T47D (cell line): ENCODE measurements around the gene GUCY2C.
A peak's percentile ranks its signal among the peaks of the same experiment; 100 is the strongest.

Experiments
- DNase-seq, 2 experiments: peaks; one replicate each; pipeline versions ENCODE4 v3.0.0 to v3.0.0-alpha.2; 2011 to 2012; ENCODE audit warnings: low read depth in 1 of 2, low spot score in 1 of 2
- JUND ChIP-seq: IDR thresholded peaks from 2 replicates; pipeline ENCODE4 v1.6.1; 2012; ENCODE audit warnings: low read depth
- in situ Hi-C: cut with HindIII; loops from 2 replicates; pipeline ENCODE4 v1.10.0; 2016; ENCODE audit warnings: low sequenced_read_pairs, low pct_unique_long_range_greater_than_20kb

The GUCY2C gene

GRCh38 chr12:14607568-14607967 lies 88.8 kb downstream of the GUCY2C start:
- DNase-seq: no peak
- TF ChIP-seq JUND: no peak
- in situ Hi-C loops: no loop called here

DNA sequence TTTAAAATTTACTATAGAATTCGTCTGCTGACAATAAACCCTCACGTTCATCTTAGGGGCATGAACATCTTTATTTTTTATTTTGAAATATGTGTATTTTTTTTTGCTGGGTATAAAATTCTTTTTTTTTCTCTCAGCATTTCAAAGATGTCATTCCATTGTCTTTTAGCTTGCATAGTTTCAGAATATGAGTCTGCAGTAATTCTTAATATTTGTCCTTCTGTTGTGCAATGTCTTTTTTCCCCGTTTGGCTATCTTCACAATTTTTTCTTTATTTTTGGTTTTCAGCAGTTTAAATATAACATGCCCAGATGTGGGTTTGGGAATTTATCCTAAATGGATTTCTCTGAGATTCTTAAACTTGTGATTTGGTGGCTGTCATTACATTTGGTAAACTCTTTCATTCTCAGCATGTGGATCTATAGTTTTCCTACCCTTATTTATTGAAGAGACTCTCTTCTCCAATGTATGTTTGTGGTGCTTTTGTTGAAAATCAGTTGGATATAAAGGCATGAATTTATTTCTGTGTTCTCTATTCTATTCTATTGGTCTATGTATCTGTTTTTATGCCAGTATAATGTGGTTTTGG lies 90.9 kb downstream of the GUCY2C start:
- no peak for TF ChIP-seq JUND
- in situ Hi-C loops: no loop called here
- DNase-seq: no peak

- in situ Hi-C loops: no loop called here
- no peak for DNase-seq
- no peak for TF ChIP-seq JUND
Observed at GRCh38 chr12:14601692-14602478, 94.5 kb downstream of the GUCY2C start.

- no peak for DNase-seq
- in situ Hi-C loops: no loop called here
- TF ChIP-seq JUND: no peak
Observed at GRCh38 chr12:14597480-14597879, 98.9 kb downstream of the GUCY2C start.

DNA sequence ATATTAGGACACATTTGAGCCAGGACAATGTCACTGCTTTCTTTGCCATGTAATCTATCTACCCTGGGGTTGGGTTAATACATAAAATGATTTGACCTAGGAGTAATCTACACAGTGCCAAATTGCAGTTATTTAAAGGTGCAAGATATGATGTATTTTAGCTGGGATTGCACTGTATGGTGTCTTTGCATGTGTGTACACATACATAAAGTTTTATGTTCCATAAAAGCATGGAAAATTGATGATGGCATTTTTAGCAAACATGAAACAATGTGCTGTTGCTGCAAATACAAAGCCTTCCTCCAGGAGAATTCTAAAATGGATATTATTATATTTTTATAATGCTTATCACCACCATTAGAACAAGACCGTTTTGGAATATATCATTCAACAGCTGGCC lies 104.7 kb downstream of the GUCY2C start:
- DNase-seq: no peak
- no peak for TF ChIP-seq JUND
- in situ Hi-C loops: no loop called here

DNA sequence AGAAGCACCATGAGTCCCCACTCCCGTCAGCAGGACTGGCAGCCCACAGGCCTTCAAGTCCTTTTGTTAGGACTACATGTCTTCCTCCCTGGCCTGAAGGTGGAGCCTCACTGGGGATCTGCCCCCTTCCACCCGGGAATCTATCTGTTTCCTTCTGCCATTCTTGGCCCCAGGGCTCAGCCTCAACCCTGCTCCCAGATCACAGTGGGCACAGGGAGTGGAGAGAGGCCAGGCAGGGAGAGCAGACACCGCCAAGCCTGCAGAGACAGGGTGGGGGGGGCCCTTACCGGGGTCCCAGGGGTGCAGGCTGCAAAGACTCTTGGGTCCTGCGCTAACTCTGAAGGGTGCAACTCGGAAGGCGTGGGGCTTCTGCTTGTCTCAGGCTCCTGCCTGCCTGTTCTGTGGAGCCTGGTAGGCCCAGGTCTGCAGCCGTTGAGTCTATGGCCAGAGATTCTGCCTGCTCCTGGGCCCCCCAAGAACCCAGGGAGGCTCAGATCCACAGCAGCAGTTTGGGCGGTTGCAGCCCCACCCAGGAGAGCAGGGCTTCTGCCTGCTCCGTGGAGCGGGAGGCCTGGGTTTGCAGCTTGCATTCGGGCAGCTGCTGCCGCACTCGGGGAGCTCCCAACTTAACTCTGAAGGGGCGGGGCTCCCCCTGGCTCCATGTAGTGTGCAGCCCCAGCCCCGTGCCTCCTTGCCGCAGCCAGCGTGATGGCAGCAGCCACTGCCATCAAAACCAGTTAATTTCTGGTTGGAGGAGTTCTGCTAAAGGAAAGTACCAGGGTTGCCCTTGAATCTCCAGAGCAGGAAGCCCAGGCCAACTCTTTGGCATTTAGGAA lies 107.0 kb downstream of the GUCY2C start:
- DNase-seq: no peak
- in situ Hi-C loops: no loop called here
- no peak for TF ChIP-seq JUND

- TF ChIP-seq JUND: no peak
- in situ Hi-C loops: no loop called here
- DNase-seq: no peak
Observed at GRCh38 chr12:14588571-14588970, 107.8 kb downstream of the GUCY2C start.

GRCh38 chr12:14578646-14579045 lies 117.8 kb downstream of the GUCY2C start:
- no peak for DNase-seq
- no peak for TF ChIP-seq JUND
- in situ Hi-C loops: no loop called here

DNA sequence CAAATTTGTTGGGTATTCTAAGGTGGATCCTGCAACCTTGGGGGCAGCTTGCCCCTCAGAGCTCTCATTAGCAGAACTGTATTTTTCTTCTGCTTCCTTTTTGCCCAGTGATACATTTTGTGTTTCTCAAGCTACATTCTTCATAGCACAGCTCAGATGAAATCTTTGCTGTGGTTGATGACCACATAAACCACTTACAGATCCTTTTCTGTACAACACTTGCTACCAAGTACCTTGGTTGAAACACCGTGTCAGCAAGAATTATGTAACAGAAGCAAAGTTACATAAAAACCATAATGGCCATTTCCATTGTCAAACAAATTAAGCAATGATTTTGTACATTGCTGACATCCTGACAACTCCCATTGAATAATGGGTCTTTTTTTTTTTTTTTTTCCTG lies 119.1 kb downstream of the GUCY2C start:
- no peak for TF ChIP-seq JUND
- DNase-seq: no peak
- in situ Hi-C loops: no loop called here

- in situ Hi-C loops: no loop called here
- TF ChIP-seq JUND: no peak
- DNase-seq: no peak
Observed at GRCh38 chr12:14576896-14577295, 119.5 kb downstream of the GUCY2C start.

GRCh38 chr12:14575585-14575984 lies 120.8 kb downstream of the GUCY2C start:
- TF ChIP-seq JUND: no peak
- in situ Hi-C loops: no loop called here
- no peak for DNase-seq

- in situ Hi-C loops: no loop called here
- no peak for TF ChIP-seq JUND
- no peak for DNase-seq
Observed at GRCh38 chr12:14573118-14573517, 123.3 kb downstream of the GUCY2C start.

GRCh38 chr12:14572401-14572800 lies 124.0 kb downstream of the GUCY2C start:
- in situ Hi-C loops: no loop called here
- DNase-seq: peak in 1 of 2 experiments; percentile 24
- no peak for TF ChIP-seq JUND
